Caco-2 (cell line): ENCODE results near the gene FREY1. TPM values are rescaled to one million over a fixed set of nuclear protein-coding genes. Genes with fewer than 3 reads are reported as not detected.

ENCODE experiments used
- BruUV-seq: library from RNA; stranded (reverse); fragments of 400-500 nt; replicated peaks from 2 replicates; lab custom pipeline; 2021; lab: Mats Ljungman, UMichigan
- CTCF ChIA-PET: fragments of 300-600 bp; sonication (Branson Sonifier 250); formaldehyde crosslinking; loops from one replicate; lab custom pipeline; 2022; ENCODE audit warnings: antibody characterized with exemption; lab: Charles Lee
- POLR2A ChIA-PET: fragments of 300-600 bp; sonication (Branson Sonifier 250); formaldehyde crosslinking; loops from one replicate; lab custom pipeline; 2022; ENCODE audit warnings: antibody characterized with exemption; lab: Charles Lee
- DNase-seq, 2 experiments: peaks; one replicate each; pipeline versions ENCODE4 v3.0.0 to v3.0.0-alpha.2; 2020 to 2022
- H3K27me3 ChIP-seq: replicated peaks from 2 replicates; pipeline ENCODE4 v1.6.0; 2011; ENCODE audit warnings: low read length; ENCODE audit not compliant: control insufficient read depth, insufficient read depth
- H3K36me3 ChIP-seq: 2 replicates; pipeline ENCODE4 v1.5.1; 2011; ENCODE audit warnings: low read length; ENCODE audit not compliant: control insufficient read depth, insufficient read depth
- H3K4me1 ChIP-seq: fragments of 250-450 bp; sonication (Bioruptor Pico); 2 replicates; pipeline ENCODE4 v1.5.1; 2020; ENCODE audit warnings: mild to moderate bottlenecking
- H3K4me3 ChIP-seq: 2 replicates; pipeline ENCODE4 v1.5.1; 2011; ENCODE audit warnings: low read depth, mild to moderate bottlenecking, control low read depth, low read length
- H3K9me3 ChIP-seq: fragments of 250-450 bp; sonication (Bioruptor Pico); 2 replicates; pipeline ENCODE4 v1.5.1; 2020; ENCODE audit warnings: mild to moderate bottlenecking, moderate library complexity
- H3K27ac Mint-ChIP-seq: one replicate; pipeline ENCODE4 v1.8.0; 2022; ENCODE audit warnings: mixed read lengths; ENCODE audit not compliant: unreplicated experiment
- H3K27me3 Mint-ChIP-seq: one replicate; pipeline ENCODE4 v1.8.0; 2022; ENCODE audit warnings: mixed read lengths; ENCODE audit not compliant: insufficient read depth, unreplicated experiment
- H3K36me3 Mint-ChIP-seq: one replicate; pipeline ENCODE4 v1.8.0; 2022; ENCODE audit warnings: mild to moderate bottlenecking, mixed read lengths; ENCODE audit not compliant: insufficient read depth, unreplicated experiment
- H3K4me1 Mint-ChIP-seq: one replicate; pipeline ENCODE4 v1.8.0; 2022; ENCODE audit warnings: low read depth, mixed read lengths; ENCODE audit not compliant: unreplicated experiment
- H3K4me3 Mint-ChIP-seq: one replicate; pipeline ENCODE4 v1.8.0; 2022; ENCODE audit warnings: mild to moderate bottlenecking, moderate library complexity, mixed read lengths; ENCODE audit not compliant: unreplicated experiment
- H3K9me3 Mint-ChIP-seq: one replicate; pipeline ENCODE4 v1.8.0; 2022; ENCODE audit warnings: mixed read lengths; ENCODE audit not compliant: unreplicated experiment
- intact Hi-C: fragments of 100-400 bp; cut with micrococcal nuclease; formaldehyde crosslinking; loops from one replicate; pipeline ENCODE4 v1.10.0; 2022; ENCODE audit not compliant: unreplicated experiment
- total RNA-seq: library from RNA; stranded (reverse); gene quantifications from 2 replicates; pipeline ENCODE4 v1.2.3, GENCODE V29; 2022
- TF ChIP-seq, protein P1 (sequence below), 2 experiments: fragments of 200-600 bp in 1 of 2; IDR thresholded peaks; 1 replicate in 1 of 2; 2 replicates in 1 of 2; pipeline versions ENCODE4 v1.5.1 to v1.8.0; 2011 to 2022; ENCODE audit warnings: antibody characterized with exemption in 1 of 2, control low read depth in 1 of 2, inconsistent platforms in 1 of 2, low read depth in 1 of 2, low read length in 1 of 2, mild to moderate bottlenecking in 1 of 2, moderate library complexity in 1 of 2; ENCODE audit not compliant: insufficient read depth in 1 of 2, severe bottlenecking in 1 of 2, unreplicated experiment in 1 of 2

FREY1 gene
- total RNA-seq, 1 experiment from 2014 or later: 1.2 TPM

DNA sequence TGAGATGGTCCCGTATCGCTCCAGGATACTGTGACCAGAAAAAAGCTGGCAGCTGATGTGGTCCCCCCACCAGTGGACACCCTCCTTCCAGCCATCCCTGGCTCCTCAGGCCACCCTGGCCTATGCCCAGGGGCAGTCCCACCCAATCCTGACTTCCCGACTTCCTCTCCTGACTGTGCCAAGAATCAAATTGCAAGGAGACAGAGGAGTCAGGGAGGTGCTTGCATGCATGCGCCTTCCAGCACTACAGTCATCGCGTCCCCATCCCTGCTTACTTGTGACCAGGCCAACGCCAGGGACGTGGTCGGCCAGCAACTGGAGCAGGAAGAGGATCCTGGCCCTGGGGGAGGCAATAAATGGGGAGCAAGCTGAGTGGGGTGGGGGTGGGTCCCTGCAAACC, 3.6 kb upstream of the FREY1 start:
- TF ChIP-seq, protein P1, sequence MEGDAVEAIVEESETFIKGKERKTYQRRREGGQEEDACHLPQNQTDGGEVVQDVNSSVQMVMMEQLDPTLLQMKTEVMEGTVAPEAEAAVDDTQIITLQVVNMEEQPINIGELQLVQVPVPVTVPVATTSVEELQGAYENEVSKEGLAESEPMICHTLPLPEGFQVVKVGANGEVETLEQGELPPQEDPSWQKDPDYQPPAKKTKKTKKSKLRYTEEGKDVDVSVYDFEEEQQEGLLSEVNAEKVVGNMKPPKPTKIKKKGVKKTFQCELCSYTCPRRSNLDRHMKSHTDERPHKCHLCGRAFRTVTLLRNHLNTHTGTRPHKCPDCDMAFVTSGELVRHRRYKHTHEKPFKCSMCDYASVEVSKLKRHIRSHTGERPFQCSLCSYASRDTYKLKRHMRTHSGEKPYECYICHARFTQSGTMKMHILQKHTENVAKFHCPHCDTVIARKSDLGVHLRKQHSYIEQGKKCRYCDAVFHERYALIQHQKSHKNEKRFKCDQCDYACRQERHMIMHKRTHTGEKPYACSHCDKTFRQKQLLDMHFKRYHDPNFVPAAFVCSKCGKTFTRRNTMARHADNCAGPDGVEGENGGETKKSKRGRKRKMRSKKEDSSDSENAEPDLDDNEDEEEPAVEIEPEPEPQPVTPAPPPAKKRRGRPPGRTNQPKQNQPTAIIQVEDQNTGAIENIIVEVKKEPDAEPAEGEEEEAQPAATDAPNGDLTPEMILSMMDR (IDR thresholded peaks at IDR 0.05; ENCODE audit: insufficient read depth in 1 of 2, low read depth in 1 of 2, low read length in 1 of 2, severe bottlenecking in 1 of 2, unreplicated experiment in 1 of 2): no peak
- Histone ChIP-seq H3K27me3 (no peaks in the 10 kb centered on the region), H3K9me3 (no peaks in the 10 kb centered on the region), H3K4me3 (no peak overlapping the region), H3K4me1 (no peaks in the 10 kb centered on the region), H3K36me3 (peaks cover 3% of the 10 kb centered on the region)
- Mint-ChIP-seq H3K36me3 (peaks cover 35% of the 10 kb centered on the region), H3K9me3 (no peaks in the 10 kb centered on the region), H3K4me1 (no peaks in the 10 kb centered on the region), H3K4me3 (no peak overlapping the region), H3K27me3 (no peaks in the 10 kb centered on the region), H3K27ac (no peak overlapping the region)
- POLR2A ChIA-PET: no interaction called here
- CTCF ChIA-PET: no interaction called here
- intact Hi-C loops: no loop called here
- no TSS peak for BruUV-seq
- no peak for DNase-seq

DNA sequence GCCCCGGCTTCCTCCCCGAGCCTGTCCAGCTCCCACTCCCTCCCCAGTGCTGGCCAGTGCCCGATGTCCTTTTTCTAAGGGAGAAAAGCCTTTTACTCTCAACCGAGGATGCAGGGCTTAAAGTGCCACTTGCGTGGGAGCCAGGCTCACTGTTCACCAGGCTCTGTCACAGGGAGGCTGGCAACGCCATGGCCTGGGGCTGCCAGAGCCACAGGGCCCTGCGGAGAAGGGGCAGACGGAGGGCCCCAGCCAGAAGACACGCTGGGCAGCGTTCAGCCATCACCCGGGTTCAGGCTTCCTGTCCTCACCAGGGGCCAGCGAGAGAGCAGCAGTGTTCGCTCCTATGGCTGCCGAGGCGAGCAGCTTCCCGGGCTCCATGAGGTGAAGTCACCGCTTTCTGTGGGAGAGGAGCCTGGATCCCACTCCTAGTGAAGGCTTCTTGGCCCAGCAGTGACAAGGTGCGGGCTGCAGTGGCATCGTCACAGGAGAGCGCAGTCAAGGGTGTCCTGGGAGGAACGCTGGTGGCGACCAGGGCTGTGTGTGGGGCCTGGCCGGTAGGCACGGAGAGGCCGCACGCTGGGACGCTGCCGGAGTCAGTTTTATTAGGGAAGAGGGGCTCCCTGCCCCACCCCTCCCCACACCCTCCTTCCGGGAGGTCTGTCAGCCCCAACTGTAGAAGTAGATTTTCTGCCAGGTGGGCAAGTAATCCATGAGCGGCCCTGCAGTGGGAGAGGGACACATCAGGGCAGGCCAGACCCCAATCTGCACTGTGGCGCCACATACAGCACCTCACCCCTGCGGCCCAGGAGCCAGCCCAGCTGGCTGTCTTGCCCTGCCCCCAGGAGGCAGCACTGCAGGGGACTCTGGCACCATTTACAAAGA, 2.8 kb upstream of the FREY1 start:
- Mint-ChIP-seq H3K27ac (no peak overlapping the region), H3K4me1 (no peaks in the 10 kb centered on the region), H3K27me3 (no peaks in the 10 kb centered on the region), H3K36me3 (peaks cover 34% of the 10 kb centered on the region), H3K4me3 (no peak overlapping the region), H3K9me3 (no peaks in the 10 kb centered on the region)
- intact Hi-C loops: no loop called here
- H3K9me3 ChIP-seq: no peaks in the 10 kb centered on the region
- no peaks in the 10 kb centered on the region; the same call in 1 of the 2 replicates for H3K4me1 ChIP-seq
- TF ChIP-seq, protein P1 (IDR thresholded peaks at IDR 0.05; ENCODE audit: insufficient read depth in 1 of 2, low read depth in 1 of 2, low read length in 1 of 2, severe bottlenecking in 1 of 2, unreplicated experiment in 1 of 2): no peak
- BruUV-seq: no TSS peak
- DNase-seq: no peak
- H3K36me3 ChIP-seq: peaks cover 3% of the 10 kb centered on the region
- H3K4me3 ChIP-seq: no peak overlapping the region
- no peaks in the 10 kb centered on the region for H3K27me3 ChIP-seq
- ChIA-PET CTCF (interaction anchor here (0.9 kb wide), 1 partner anchor 97 kb away, joined by 3 read pairs; no protein-coding TSS in a partner anchor), POLR2A (interaction anchor here (1.2 kb wide), 1 partner anchor 12 kb away, joined by 3 read pairs; no protein-coding TSS in a partner anchor)

DNA sequence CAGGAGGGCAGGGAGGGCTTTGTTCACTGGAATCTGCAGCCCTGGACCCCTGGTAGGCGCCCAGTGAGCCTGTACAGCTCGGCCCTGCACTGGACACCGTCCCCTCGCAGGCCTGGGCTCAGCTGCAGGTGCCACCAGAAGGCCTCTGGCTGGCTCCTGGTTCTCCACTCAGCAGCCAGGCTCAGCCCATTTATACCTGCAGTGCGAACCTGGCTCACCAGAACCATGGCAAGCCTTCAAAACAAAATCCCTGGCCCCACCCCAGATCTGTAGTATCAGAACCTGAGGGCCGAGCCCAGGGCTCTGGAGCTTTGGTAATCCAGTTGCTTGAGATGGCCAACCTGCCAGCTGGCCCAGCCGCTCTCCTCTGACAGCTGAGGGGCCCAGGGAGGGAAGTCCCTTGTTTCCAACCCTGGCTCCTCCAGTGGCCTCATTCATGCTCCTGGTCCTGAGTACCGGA, 870 bp upstream of the FREY1 start:
- Mint-ChIP-seq H3K27me3 (no peaks in the 10 kb centered on the region), H3K4me1 (no peaks in the 10 kb centered on the region), H3K9me3 (no peaks in the 10 kb centered on the region), H3K27ac (no peak overlapping the region), H3K36me3 (peaks cover 42% of the 10 kb centered on the region), H3K4me3 (no peak overlapping the region)
- intact Hi-C loops: no loop called here
- TF ChIP-seq, protein P1 (IDR thresholded peaks at IDR 0.05; ENCODE audit: insufficient read depth in 1 of 2, low read depth in 1 of 2, low read length in 1 of 2, severe bottlenecking in 1 of 2, unreplicated experiment in 1 of 2): no peak
- ChIA-PET CTCF (no interaction called here), POLR2A (no interaction called here)
- Histone ChIP-seq H3K4me3 (no peak overlapping the region), H3K9me3 (no peaks in the 10 kb centered on the region), H3K27me3 (no peaks in the 10 kb centered on the region), H3K36me3 (no peaks in the 10 kb centered on the region; the same call in none of the 2 replicates), H3K4me1 (no peaks in the 10 kb centered on the region; the same call in 1 of the 2 replicates)
- no peak for DNase-seq
- BruUV-seq: no TSS peak
